Natural killer cell (primary cell): ENCODE data around the gene GGPS1. TPM values are rescaled to one million over a fixed set of nuclear protein-coding genes. Genes with fewer than 3 reads are reported as not detected.

Experiments used
- ATAC-seq, 3 donors: fragments of 150-1000 bp in 2 of 3; fragments of 200-7000 bp in 1 of 3; cut with Tn5 transposase; 1 replicate in 1 of 3; 2 replicates in 2 of 3; pipeline ENCODE4 v1.10.0; 2021; ENCODE audit warnings: mild to moderate bottlenecking in 2 of 3, moderate library complexity in 2 of 3
- DNase-seq, 2 donors: peaks; one replicate each; pipeline versions ENCODE4 v3.0.0 to v3.0.0-alpha.2; 2013 to 2021; ENCODE audit warnings: mixed read lengths in 1 of 2
- H3K27ac ChIP-seq: one replicate; pipeline ENCODE4 v1.5.1; 2013; ENCODE audit warnings: mild to moderate bottlenecking, low read length
- H3K27me3 ChIP-seq: one replicate; pipeline ENCODE4 v1.6.1; 2013; ENCODE audit warnings: low read length; ENCODE audit not compliant: control insufficient read depth, insufficient read depth
- H3K36me3 ChIP-seq: one replicate; pipeline ENCODE4 v1.6.1; 2013; ENCODE audit warnings: low read length; ENCODE audit not compliant: control insufficient read depth, insufficient read depth
- H3K4me1 ChIP-seq: one replicate; pipeline ENCODE4 v1.6.1; 2013; ENCODE audit warnings: low read length; ENCODE audit not compliant: control insufficient read depth, insufficient read depth
- H3K4me3 ChIP-seq: one replicate; pipeline ENCODE4 v1.5.1; 2013; ENCODE audit warnings: low read length
- H3K9me3 ChIP-seq: one replicate; pipeline ENCODE4 v1.6.1; 2013; ENCODE audit warnings: low read length; ENCODE audit not compliant: control insufficient read depth, insufficient read depth
- H3K27ac Mint-ChIP-seq, 2 donors: one replicate each; pipeline ENCODE4 v1.8.0; 2022; ENCODE audit warnings: mild to moderate bottlenecking in 2 of 2, mixed read lengths in 2 of 2, moderate library complexity in 1 of 2
- H3K27me3 Mint-ChIP-seq, 2 donors: one replicate each; pipeline ENCODE4 v1.8.0; 2022; ENCODE audit warnings: low read depth in 2 of 2, mixed read lengths in 2 of 2
- H3K36me3 Mint-ChIP-seq: one replicate; pipeline ENCODE4 v1.8.0; 2022; ENCODE audit warnings: mixed read lengths
- H3K4me1 Mint-ChIP-seq, 2 donors: one replicate each; pipeline ENCODE4 v1.8.0; 2022; ENCODE audit warnings: mixed read lengths in 2 of 2
- H3K4me3 Mint-ChIP-seq: one replicate; pipeline ENCODE4 v1.8.0; 2022; ENCODE audit warnings: mild to moderate bottlenecking, moderate library complexity, mixed read lengths
- H3K9me3 Mint-ChIP-seq, 2 donors: one replicate each; pipeline ENCODE4 v1.8.0; 2022; ENCODE audit warnings: mixed read lengths in 2 of 2
- CTCF ChIP-seq: fragments of 200-600 bp; IDR thresholded peaks from one replicate; pipeline ENCODE4 v1.8.0; 2022; ENCODE audit warnings: antibody characterized with exemption
- WGBS: methylation state at CpG from one replicate; pipeline ENCODE4 v1.1.7; 2013; ENCODE audit warnings: missing lambda C conversion rate; ENCODE audit not compliant: insufficient coverage; 5-methylcytosine and 5-hydroxymethylcytosine counted together
- intact Hi-C: fragments of 100-400 bp; cut with micrococcal nuclease; formaldehyde crosslinking; loops from one replicate; pipeline ENCODE4 v1.14.2; 2022
- total RNA-seq, 4 donors: library from RNA; stranded (reverse); fragments of 120-200 nt in 1 of 4; gene quantifications; one replicate each; pipeline versions ENCODE4 v1.2.3 to v1.2.4, GENCODE V29; 2013 to 2022

The GGPS1 gene
- total RNA-seq, 3 donors from 2014 or later (not counting 1 experiment from before 2014, with no cell fraction given): 18.7 to 26.0 (median 23.9) TPM

DNA sequence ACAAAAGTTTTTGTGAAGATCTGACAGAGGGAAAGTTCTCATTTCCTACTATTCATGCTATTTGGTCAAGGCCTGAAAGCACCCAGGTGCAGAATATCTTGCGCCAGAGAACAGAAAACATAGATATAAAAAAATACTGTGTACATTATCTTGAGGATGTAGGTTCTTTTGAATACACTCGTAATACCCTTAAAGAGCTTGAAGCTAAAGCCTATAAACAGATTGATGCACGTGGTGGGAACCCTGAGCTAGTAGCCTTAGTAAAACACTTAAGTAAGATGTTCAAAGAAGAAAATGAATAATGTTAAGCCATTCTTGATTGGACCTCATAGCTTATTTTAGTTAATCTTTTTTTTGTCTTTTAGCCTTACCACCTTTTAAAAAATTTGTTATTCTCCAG is 14.1 kb downstream of the GGPS1 start:
- Histone ChIP-seq H3K9me3 (no peaks in the 10 kb centered on the region), H3K4me1 (no peaks in the 10 kb centered on the region), H3K36me3 (peaks cover 24% of the 10 kb centered on the region), H3K27me3 (no peaks in the 10 kb centered on the region), H3K4me3 (no peak overlapping the region), H3K27ac (no peak overlapping the region)
- no peak for ATAC-seq
- Mint-ChIP-seq H3K36me3 (peaks cover 12% of the 10 kb centered on the region), H3K4me3 (no peak overlapping the region), H3K9me3 (no peaks in the 10 kb centered on the region), H3K27me3 (no peaks in the 10 kb centered on the region), H3K27ac (peak overlapping the region in 1 of 2 donors; percentile 14), H3K4me1 (no peaks in the 10 kb centered on the region)
- TF ChIP-seq CTCF: no peak
- WGBS: 91% methylated on average over 2 of the region's 3 CpGs
- no peak for DNase-seq
- intact Hi-C loops: no loop called here

GRCh38 chr1:235343726-235344125 is 15.4 kb downstream of the GGPS1 start:
- WGBS: 77% methylated on average over 4 of the region's 5 CpGs
- Histone ChIP-seq H3K4me3 (no peak overlapping the region), H3K36me3 (peaks cover 17% of the 10 kb centered on the region), H3K9me3 (no peaks in the 10 kb centered on the region), H3K27ac (no peak overlapping the region), H3K27me3 (no peaks in the 10 kb centered on the region), H3K4me1 (no peaks in the 10 kb centered on the region)
- no peaks in the 10 kb centered on the region for H3K27me3 Mint-ChIP-seq
- no peak overlapping the region for H3K4me3 Mint-ChIP-seq
- no peak for ATAC-seq
- intact Hi-C loops: no loop called here
- no peak for DNase-seq
- H3K9me3 Mint-ChIP-seq: no peaks in the 10 kb centered on the region
- no peaks in the 10 kb centered on the region for H3K4me1 Mint-ChIP-seq
- no peak for TF ChIP-seq CTCF
- no peak overlapping the region for H3K27ac Mint-ChIP-seq
- peaks cover 12% of the 10 kb centered on the region for H3K36me3 Mint-ChIP-seq

DNA sequence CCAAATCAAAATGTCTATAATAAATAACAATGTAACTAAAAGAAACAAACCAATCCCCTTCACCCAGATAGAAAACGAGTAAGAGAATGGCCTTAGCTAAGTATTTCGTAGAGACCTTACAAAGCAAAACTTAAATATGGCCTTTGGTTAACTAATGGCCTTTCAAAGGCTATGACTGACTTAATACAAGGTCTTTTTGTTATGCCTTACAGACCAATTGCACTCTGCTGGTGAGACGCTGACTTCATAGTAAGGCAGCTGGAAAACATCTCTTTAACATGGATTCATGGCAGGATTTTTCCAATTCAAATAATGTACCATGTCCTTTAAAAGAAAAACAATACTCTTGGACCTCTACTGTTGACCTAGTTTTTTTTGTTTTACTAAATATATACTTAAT is 23.1 kb downstream of the GGPS1 start:
- H3K27me3 Mint-ChIP-seq: peaks cover 0 to 4% of the 10 kb centered on the region in 2 donors
- intact Hi-C loops: no loop called here

More for the DNA sequence above, 23.1 kb downstream of the GGPS1 start:
- Histone ChIP-seq H3K27me3 (no peaks in the 10 kb centered on the region), H3K36me3 (no peaks in the 10 kb centered on the region), H3K4me1 (no peaks in the 10 kb centered on the region), H3K9me3 (no peaks in the 10 kb centered on the region), H3K4me3 (no peak overlapping the region), H3K27ac (no peak overlapping the region)
- H3K36me3 Mint-ChIP-seq: no peaks in the 10 kb centered on the region
- no peak for ATAC-seq
- 98% methylated on average over 3 of the region's 3 CpGs for WGBS
- TF ChIP-seq CTCF: no peak
- H3K4me3 Mint-ChIP-seq: no peak overlapping the region
- H3K4me1 Mint-ChIP-seq: no peaks in the 10 kb centered on the region
- DNase-seq: no peak
- H3K27ac Mint-ChIP-seq: no peak overlapping the region
- no peaks in the 10 kb centered on the region for H3K9me3 Mint-ChIP-seq
